Left ventricle myocardium superior (tissue), 1 donor: ENCODE measurements around the gene REEP2. TPM values are rescaled to one million over a fixed set of nuclear protein-coding genes. Genes with fewer than 3 reads are reported as not detected.

Source experiments
- ATAC-seq: fragments of 200-7000 bp; cut with Tn5 transposase; one replicate; pipeline ENCODE4 v1.9.1; 2020; ENCODE audit warnings: mild to moderate bottlenecking, moderate library complexity
- DNase-seq: peaks from one replicate; pipeline ENCODE4 v3.0.0-alpha.2; 2020
- intact Hi-C: fragments of 100-400 bp; cut with micrococcal nuclease; formaldehyde crosslinking; loops from one replicate; pipeline ENCODE4 v1.11.0; 2022
- total RNA-seq: library from RNA; stranded (reverse); fragmentation: NEBNext Ultra II Directional; extraction: Animal tissue kit (Norgen Biotek cat#: 25700); gene quantifications from one replicate; pipeline ENCODE4 v1.2.1, GENCODE V29; 2021
- donor health status: DM: no; HTN: yes; CAD: no; lungs with severe emphysema.

Gene REEP2
- total RNA-seq, 1 donor from 2014 or later: 6.3 TPM

DNA sequence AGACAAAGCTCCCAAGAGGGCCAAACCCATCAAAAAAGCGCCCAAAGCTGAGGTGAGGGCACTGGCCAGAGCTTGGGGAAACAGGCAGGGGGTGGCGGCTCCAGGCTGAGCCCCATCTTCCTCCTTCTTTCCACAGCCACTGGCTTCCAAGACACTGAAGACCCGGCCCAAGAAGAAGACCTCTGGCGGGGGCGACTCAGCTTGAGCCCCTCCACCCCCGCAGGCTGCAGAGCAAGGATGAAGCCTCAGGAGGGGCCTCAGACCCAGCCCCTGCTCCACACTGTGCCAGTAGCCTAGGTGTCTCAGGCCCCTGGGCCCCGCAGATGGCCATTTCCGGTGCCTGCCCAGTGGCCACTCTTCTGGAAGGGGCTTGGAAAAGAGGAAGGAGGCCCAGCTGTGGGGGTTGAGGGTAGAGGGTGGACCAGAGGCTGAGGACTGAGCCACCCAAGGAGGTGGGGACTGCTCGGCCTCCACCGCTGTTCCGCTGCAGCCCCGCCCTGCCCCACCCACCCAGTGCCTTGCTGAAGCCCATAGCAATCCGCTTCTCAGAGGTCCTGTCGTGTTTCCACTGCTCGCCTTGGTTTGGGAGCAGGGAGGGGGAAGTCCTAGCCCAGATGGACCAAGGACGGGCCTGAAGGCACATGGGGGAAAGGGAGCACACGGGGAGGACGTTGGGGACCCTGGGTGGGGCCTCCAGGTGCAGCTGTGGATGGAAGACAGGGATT lies 6.9 kb downstream of the REEP2 start:
- no peak for ATAC-seq
- intact Hi-C loops: loop anchor here (5.0 kb wide), 1 partner anchor 57 kb away; no protein-coding TSS in a partner anchor
- no peak for DNase-seq

GRCh38 chr5:138448070-138448469 lies 9.2 kb downstream of the REEP2 start:
- ATAC-seq (no peak), DNase-seq (no peak)
- intact Hi-C loops: loop anchor here (5.0 kb wide), 1 partner anchor 54 kb away; no protein-coding TSS in a partner anchor

DNA sequence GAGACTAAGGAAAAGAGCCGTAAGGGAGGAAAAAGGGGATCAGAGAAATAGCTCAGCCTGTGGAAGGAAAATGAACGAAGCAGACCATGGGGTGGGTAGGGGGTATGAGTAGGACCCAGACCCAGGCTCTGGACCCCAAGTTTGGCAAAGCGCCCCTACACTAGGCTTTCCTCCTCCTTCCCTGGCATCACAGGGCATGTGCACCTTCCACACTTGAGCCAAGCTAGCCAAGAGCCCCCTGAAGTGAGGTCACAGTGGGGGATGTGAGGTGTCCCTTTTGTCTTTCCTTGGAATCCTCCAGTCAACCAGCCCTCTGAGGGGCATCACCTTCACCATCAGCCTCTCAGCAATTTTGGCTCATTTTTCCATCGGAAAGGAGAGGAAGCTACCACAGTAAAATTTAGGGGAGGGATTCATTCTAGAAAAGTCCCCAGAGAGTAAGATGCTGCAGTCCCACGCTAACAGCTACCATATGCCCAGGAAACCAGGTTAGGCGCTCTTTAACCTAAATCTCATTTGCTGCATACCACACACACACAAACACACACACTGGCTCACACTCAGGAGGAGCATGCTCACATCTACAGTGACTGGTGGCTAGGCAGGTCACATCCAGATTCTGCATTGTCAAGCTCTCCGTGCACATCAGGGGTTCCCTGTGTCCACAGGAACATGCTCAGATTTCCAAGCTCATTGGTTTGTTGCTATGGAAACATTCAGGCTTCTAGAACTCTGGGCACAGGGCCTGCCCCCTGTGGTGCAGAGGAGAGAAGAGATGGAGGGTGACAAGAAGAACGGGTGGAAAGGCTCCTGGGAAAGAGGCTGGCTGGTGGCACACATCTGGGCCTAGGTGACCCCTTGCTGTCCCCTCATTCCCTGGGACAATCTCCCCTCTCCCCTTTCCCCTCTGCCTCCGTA lies 9.9 kb downstream of the REEP2 start:
- intact Hi-C loops: loop anchor here (5.0 kb wide), 1 partner anchor 54 kb away; no protein-coding TSS in a partner anchor

GRCh38 chr5:138449501-138450239 lies 10.8 kb downstream of the REEP2 start:
- ATAC-seq (peak; percentile 96), DNase-seq (peak; percentile 94)
- intact Hi-C loops: loop anchor here (5.0 kb wide), 1 partner anchor 53 kb away; no protein-coding TSS in a partner anchor

More for the DNA sequence above, 9.9 kb downstream of the REEP2 start:
- DNase-seq (no peak), ATAC-seq (no peak)

DNA sequence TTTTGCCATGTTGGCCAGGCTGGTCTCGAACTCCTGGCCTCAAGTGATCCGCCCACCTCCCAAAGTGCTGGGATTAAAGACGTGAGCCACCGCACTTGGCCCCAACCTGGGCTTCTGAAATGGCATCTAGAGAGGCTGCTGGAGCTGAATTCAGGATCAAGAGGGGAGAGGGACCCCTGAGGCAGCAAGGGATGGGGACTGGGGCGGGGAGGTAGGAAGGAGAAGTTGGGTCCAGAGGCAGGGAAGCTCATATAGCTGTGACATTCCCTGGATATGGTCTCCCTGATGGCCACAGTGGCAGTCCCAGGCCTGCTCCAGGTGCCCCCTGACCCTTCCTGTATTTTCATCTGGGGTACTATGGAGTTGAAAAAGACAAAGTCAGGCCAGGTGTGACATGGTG lies 12.1 kb downstream of the REEP2 start:
- DNase-seq: no peak
- ATAC-seq: no peak
- intact Hi-C loops: no loop called here

DNA sequence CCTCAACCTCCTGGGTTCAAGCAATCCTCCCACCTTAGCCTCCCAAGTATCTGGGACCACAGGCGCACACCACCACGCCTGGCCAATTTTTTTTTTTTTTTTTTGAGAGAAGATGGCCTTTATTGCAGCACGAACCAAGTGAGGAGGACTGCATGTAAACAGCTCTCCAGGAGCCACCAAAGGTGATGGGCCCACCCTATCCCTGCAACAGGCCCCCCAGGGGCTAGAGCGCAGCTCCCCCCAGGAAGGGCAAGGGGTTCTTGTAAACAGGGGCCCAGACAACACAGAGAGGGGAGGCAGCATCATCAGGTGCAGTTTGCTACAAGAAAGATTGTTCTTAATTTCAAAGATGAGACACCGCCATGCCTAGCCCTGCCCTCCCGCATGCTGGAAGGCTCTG lies 13.9 kb downstream of the REEP2 start:
- intact Hi-C loops: no loop called here
- ATAC-seq (no peak), DNase-seq (no peak)

GRCh38 chr5:138453590-138453989 lies 14.7 kb downstream of the REEP2 start:
- DNase-seq: no peak
- intact Hi-C loops: no loop called here
- ATAC-seq: no peak

GRCh38 chr5:138454121-138454520 lies 15.3 kb downstream of the REEP2 start:
- ATAC-seq (no peak), DNase-seq (no peak)
- intact Hi-C loops: no loop called here

DNA sequence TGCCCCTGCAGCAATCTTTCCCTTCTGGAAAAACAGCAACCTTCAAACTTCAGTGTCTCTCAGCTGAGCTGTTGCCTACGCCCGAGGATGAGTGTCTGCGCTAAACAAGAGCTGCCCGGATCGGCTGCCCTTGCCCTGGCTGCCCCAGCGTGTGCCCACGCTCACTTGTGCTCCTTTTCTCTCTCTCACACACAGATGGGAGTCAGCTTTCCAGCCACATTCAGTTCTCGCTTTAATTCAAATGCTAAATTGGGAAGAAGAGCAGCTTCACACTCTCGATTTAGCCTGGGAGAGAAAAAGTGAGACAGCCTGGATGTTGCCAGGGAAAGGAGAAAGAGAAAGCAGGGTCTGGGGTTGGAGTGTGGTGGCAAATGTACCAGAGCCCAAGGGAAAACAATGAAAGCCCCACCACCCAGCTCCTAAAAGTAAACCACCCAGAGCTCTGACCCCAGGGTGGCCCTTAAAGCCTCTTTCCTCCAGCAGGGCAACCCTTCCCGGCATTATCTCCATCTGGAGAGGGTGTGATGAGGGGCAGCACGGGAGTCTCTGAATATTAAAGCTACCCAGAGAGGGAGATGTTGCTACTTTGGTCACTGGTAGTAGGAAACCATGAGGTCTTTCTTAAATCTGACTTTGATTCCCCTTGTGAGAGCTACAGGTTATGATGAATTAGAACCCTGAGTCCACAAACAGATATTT lies 16.5 kb downstream of the REEP2 start:
- no peak for ATAC-seq
- no peak for DNase-seq
- intact Hi-C loops: no loop called here

- no peak for DNase-seq
- intact Hi-C loops: no loop called here
- no peak for ATAC-seq
Observed at GRCh38 chr5:138457531-138458275, 18.8 kb downstream of the REEP2 start.

GRCh38 chr5:138458384-138458783 lies 19.5 kb downstream of the REEP2 start:
- intact Hi-C loops: no loop called here
- ATAC-seq (peak; percentile 27), DNase-seq (peak; percentile 27)

DNA sequence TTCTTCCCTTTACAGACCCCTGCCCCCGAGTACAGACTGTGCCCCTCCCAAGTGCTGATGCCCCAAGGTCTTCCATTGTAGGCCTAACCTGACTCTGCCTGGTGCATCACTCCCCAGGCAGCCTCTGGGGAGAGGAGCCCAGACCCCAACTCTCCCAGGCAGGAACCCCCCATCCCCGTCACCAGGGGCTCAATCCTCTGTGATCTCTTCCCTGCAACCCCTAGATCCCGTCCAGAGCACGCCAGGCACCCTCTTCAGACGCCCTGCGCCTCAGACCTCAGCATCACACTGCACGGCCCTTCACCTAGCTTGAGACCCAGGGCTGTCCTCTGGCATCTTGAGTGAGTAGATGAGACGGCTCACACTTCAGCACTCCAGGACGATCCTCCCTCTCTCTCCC lies 20.0 kb downstream of the REEP2 start:
- ATAC-seq (no peak), DNase-seq (no peak)
- intact Hi-C loops: no loop called here

DNA sequence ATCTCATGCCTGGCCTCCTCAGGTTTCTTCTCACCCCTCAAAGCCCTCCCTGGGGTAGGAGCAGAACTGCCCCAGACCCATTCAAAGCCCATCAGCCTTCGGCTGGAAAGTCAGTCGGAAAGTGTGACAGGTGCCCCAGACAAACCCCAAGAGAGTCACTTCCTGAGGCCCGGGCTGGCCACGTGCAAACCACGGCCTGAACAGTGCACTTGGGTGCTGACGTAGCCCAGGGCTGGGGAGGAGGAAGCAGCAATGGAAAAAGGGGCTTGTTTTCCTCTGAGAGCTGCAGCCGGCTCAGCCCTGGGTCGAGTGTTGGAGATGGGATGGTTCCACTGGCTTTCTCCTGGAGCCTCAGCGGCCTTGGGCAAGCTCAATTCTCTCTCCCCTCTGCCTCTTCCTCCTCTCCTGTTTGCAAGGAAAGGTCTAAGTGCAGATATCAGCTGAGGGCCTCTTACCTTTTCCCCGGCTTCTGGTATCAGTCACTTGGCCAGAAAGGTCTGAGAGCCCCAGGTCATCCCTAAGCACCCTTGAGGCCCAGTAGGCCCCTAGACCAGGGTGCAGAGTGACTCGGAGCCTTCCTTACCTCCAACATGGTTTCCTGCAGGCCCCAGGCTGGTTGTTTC lies 20.6 kb downstream of the REEP2 start:
- intact Hi-C loops: no loop called here
- no peak for ATAC-seq
- peak; percentile 46 for DNase-seq

DNA sequence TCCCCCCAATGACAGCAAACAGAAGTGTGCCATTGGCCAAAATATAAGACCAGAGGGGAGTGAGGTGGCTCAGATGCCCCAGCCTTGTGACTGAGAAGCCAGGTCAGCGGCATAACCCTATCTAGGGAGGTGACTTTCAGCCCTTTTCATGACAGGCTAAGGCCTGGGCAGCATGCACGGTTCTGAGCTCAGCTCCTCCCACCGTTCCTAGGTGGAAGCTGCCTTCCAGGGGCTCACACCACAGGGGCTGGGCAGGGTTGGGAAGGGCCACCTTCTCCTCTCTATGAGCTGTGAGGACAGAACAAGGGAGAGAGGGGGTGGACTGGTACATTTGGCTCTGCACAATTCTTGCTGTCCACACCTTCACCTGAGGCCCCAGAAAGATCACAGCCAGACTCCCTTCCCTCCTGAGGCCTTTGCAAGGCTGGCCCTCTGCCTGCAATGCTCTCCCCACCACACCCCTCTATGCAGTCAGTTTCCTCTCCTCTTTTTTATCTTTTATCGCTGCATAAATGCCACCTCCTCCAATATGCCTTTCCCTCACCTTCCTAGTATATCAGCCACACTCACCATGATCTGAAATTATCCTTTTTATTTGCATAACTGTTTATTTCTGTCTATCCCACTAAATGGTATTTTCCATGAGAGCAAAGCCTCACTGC lies 21.3 kb downstream of the REEP2 start:
- intact Hi-C loops: no loop called here
- ATAC-seq (no peak), DNase-seq (no peak)

DNA sequence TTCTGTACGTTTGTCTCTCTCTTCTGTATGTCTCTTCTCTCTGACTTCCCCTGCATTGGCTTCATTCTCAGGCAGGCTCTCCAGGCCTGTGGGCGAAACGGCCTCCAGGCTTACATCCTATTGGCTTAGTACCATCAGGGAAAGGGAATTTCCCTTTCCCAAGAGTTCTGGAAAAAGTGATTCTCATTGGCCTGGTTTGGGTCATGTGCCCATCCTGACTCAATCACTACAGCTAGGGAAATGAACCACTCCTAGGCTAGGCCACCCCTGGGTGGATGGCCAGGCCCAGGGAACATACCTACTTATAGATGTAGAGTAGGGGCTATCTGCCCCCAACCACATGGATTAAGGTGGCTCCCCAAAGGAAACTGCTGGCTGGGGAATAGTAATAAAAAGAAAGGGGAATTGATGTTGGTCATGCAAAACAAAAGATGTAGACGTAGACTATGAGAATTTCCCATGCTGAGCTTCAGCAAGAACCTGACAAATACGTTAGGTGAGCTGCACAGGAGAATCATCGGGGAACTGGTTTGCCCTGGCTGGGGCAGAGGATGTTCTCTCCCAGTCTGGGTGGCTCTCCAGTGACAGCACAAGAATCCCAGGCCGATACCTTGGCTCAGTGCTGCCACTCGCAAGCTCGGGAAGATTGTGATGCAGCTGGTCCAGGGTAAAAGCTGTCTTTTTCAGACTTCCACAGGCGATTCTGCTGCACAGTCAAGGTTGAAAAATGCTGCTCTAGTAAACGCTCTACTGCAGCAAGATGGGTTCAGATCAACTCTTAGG lies 22.7 kb downstream of the REEP2 start:
- ATAC-seq: no peak
- intact Hi-C loops: no loop called here
- peak; percentile 44 for DNase-seq

- ATAC-seq (no peak), DNase-seq (peak; percentile 51)
- intact Hi-C loops: no loop called here
Observed at GRCh38 chr5:138463419-138464007, 24.7 kb downstream of the REEP2 start.
